HG03039 (cell line): ENCODE data around the gene KRTAP12-4.
"Not testable (repeated sequence)": the region's sequence is repeated elsewhere in the genome, so short reads cannot be mapped to it uniquely, and the experiment has no call there.

ENCODE experiments used
- ATAC-seq: cut with Tn5 transposase; IDR thresholded peaks from one replicate; pipeline ENCODE4 v1.9.1; 2021; ENCODE audit warnings: mild to moderate bottlenecking, moderate library complexity; ENCODE audit not compliant: unreplicated experiment

The KRTAP12-4 gene

GRCh38 chr21:44657635-44658540 lies 3.4 kb upstream of the KRTAP12-4 start, which contains the start of gene KRTAP12-3:
TSS of gene KRTAP12-3 (plus strand) at chr21:44657932. CDS start at chr21:44657980, 48 bp downstream.
- ATAC-seq = no peak

- no peak for ATAC-seq
Measured at GRCh38 chr21:44656868-44657267, 2.4 kb upstream of the KRTAP12-4 start.

GRCh38 chr21:44653656-44654575 lies 543 bp downstream of the KRTAP12-4 start:
- no peak for ATAC-seq

- no peak for ATAC-seq
Measured at GRCh38 chr21:44653123-44653522, 1.3 kb downstream of the KRTAP12-4 start.

- no peak for ATAC-seq
Measured at GRCh38 chr21:44650973-44651675, 3.3 kb downstream of the KRTAP12-4 start.

GRCh38 chr21:44650265-44650972 lies 4.0 kb downstream of the KRTAP12-4 start:
- ATAC-seq = no peak

- no peak for ATAC-seq
Measured at GRCh38 chr21:44649521-44650100, 4.8 kb downstream of the KRTAP12-4 start.

- ATAC-seq = no peak
Measured at GRCh38 chr21:44648557-44649311, 5.7 kb downstream of the KRTAP12-4 start.

- ATAC-seq = no peak
Measured at GRCh38 chr21:44647222-44647552, 7.3 kb downstream of the KRTAP12-4 start.

GRCh38 chr21:44646366-44647221 lies 7.9 kb downstream of the KRTAP12-4 start, which contains the start of gene KRTAP10-11:
TSS of gene KRTAP10-11 (plus strand) at chr21:44646414. CDS start at chr21:44646459, 45 bp downstream.
- not testable (repeated sequence) for ATAC-seq

GRCh38 chr21:44644878-44645277 lies 9.6 kb downstream of the KRTAP12-4 start:
- ATAC-seq = no peak

GRCh38 chr21:44643741-44644310 lies 10.6 kb downstream of the KRTAP12-4 start:
- no peak for ATAC-seq

- ATAC-seq = no peak
Measured at GRCh38 chr21:44640761-44641160, 13.7 kb downstream of the KRTAP12-4 start.

GRCh38 chr21:44639331-44639655 lies 15.2 kb downstream of the KRTAP12-4 start:
- no peak for ATAC-seq

- ATAC-seq = not testable (repeated sequence)
Measured at GRCh38 chr21:44638506-44639330, 15.7 kb downstream of the KRTAP12-4 start.

- not testable (repeated sequence) for ATAC-seq
Measured at GRCh38 chr21:44637851-44638348, 16.6 kb downstream of the KRTAP12-4 start.
